IMR-90 (cell line): ENCODE measurements around the gene TNS1.

ENCODE experiments used
- CTCF ChIP-seq: conservative IDR thresholded peaks from 2 replicates; pipeline ENCODE4 v1.5.1; 2012; ENCODE audit warnings: mild to moderate bottlenecking, low read depth, low read length, improper control_type of control experiment
- MXI1 ChIP-seq: IDR thresholded peaks from 2 replicates; pipeline ENCODE4 v1.6.1; 2012; ENCODE audit warnings: low read depth, mild to moderate bottlenecking, low read length, moderate library complexity, borderline replicate concordance
- POLR2A ChIP-seq: IDR thresholded peaks from 2 replicates; pipeline ENCODE4 v1.6.1; 2012; ENCODE audit warnings: mild to moderate bottlenecking, low read depth, low read length
- RAD21 ChIP-seq: IDR thresholded peaks from 2 replicates; pipeline ENCODE4 v1.6.1; 2012; ENCODE audit warnings: low read length, improper control_type of control experiment
- RCOR1 ChIP-seq: IDR thresholded peaks from 2 replicates; pipeline ENCODE4 v1.6.1; 2012; ENCODE audit warnings: mild to moderate bottlenecking, low read length, improper control_type of control experiment; ENCODE audit not compliant: insufficient replicate concordance

DNA sequence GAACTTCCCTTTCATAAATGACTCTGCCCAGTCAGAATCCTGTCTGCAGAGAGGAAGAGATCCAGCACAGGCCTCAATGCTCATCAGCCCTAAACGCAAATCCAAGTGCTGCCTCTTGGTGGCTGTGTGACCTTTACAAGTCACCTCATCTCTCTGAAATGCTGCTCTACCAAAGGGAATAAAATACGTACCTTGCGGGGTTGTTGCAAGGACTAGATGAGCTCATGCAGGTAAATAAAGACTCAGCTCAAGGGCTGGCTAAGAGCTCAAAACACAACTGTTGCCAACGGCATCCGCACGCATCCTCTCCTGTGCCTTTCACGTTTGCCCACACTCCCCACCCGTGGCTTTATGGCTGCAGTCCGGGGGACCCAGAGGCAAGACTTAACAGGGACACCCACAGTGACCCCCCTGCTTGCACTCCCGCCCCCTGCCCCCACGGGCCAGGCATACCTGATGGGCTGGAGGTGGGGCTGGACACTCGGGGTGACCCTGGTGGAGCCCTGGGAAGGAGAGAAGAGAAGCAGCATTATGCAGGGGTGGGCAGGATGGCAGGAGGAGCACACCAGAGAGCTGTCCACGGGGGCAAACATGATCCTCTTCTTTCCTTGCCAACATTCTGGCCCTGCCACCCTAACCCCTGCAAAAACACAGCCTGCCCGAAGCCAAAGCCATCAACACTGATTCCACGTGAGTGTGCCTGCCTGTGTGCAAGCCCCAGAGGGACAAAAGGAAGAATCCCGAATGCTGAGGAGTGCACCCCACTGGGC is 102.6 kb downstream of the TNS1 start:
- TF ChIP-seq POLR2A (no peak), CTCF (0 out of 2 replicates have a peak, but pooled peaks have one; percentile 7), RAD21 (no peak), MXI1 (no peak), RCOR1 (no peak)
